SK-N-SH (cell line): Measurements from ENCODE around the gene TFAP2C. TPM values are rescaled to one million over a fixed set of nuclear protein-coding genes. Genes with fewer than 3 reads are reported as not detected.
"Not testable (repeated sequence)": the region's sequence is repeated elsewhere in the genome, so short reads cannot be mapped to it uniquely, and the experiment has no call there.

ENCODE experiments used
- CTCF ChIA-PET: fragments of 300-600, 350-600 bp; formaldehyde crosslinking; extraction: SDS; loops from one replicate; lab custom pipeline; 2021; lab: Yijun Ruan, JAX
- POLR2A ChIA-PET: fragments of 350-600 bp; sonication (Branson Sonifier 250); formaldehyde crosslinking; extraction: SDS; loops from one replicate; lab custom pipeline; 2020; ENCODE audit warnings: antibody characterized with exemption, inconsistent platforms; lab: Yijun Ruan, JAX
- DNase-seq: peaks from one replicate; pipeline ENCODE4 v3.0.0; 2012
- H2AFZ ChIP-seq: fragments of 200-600 bp; sonication (generic); 2 replicates; pipeline ENCODE4 v1.8.1; 2016; ENCODE audit warnings: antibody characterized with exemption, mild to moderate bottlenecking, low read depth
- H3F3A ChIP-seq: fragments of 200-600 bp; sonication (generic); replicated peaks from 2 replicates; pipeline ENCODE3; 2016; ENCODE audit warnings: antibody characterized with exemption, mild to moderate bottlenecking; ENCODE audit not compliant: insufficient read depth
- H3K27ac ChIP-seq, 2 experiments: fragments of 200-500 bp in 1 of 2; fragments of 200-600 bp in 1 of 2; sonication (Bioruptor generic) in 1 of 2; sonication (generic), shearing (Covaris generic) in 1 of 2; 2 replicates each; pipeline versions ENCODE4 v1.5.1 to v1.6.1; 2014 to 2016; ENCODE audit warnings: low read depth in 2 of 2, inconsistent platforms in 1 of 2, low read length in 1 of 2, mild to moderate bottlenecking in 1 of 2, mixed read lengths in 1 of 2
- H3K27me3 ChIP-seq: fragments of 200-600 bp; sonication (generic), shearing (Covaris generic); 2 replicates; pipeline ENCODE4 v1.6.1; 2016; ENCODE audit warnings: mixed run types; ENCODE audit not compliant: insufficient read depth
- H3K36me3 ChIP-seq, 2 experiments: fragments of 200-500 bp in 1 of 2; fragments of 200-600 bp in 1 of 2; sonication (Bioruptor generic) in 1 of 2; sonication (generic) in 1 of 2; replicated peaks in 1 of 2; 2 replicates each; pipeline versions ENCODE3 to v1.5.1; 2014 to 2016; ENCODE audit warnings: low read length in 1 of 2, mild to moderate bottlenecking in 1 of 2; ENCODE audit not compliant: insufficient read depth in 2 of 2, control insufficient read depth in 1 of 2
- H3K4me1 ChIP-seq, 2 experiments: fragments of 200-500 bp in 1 of 2; fragments of 200-600 bp in 1 of 2; sonication (Bioruptor generic) in 1 of 2; sonication (generic), shearing (Covaris generic) in 1 of 2; 2 replicates each; pipeline versions ENCODE4 v1.5.1 to v1.6.1; 2014 to 2016; ENCODE audit warnings: low read depth in 1 of 2, low read length in 1 of 2, mixed run types in 1 of 2; ENCODE audit not compliant: insufficient read depth in 2 of 2, control insufficient read depth in 1 of 2
- H3K4me2 ChIP-seq: fragments of 200-600 bp; sonication (generic), shearing (Covaris generic); 2 replicates; pipeline ENCODE4 v1.6.1; 2017; ENCODE audit warnings: mixed run types
- H3K4me3 ChIP-seq, 2 experiments: fragments of 200-500 bp in 1 of 2; fragments of 200-600 bp in 1 of 2; sonication (Bioruptor generic) in 1 of 2; sonication (generic), shearing (Covaris generic) in 1 of 2; 2 replicates each; pipeline versions ENCODE4 v1.5.1 to v1.8.1; 2014 to 2016; ENCODE audit warnings: low read depth in 2 of 2, inconsistent platforms in 1 of 2, low read length in 1 of 2, mild to moderate bottlenecking in 1 of 2, mixed read lengths in 1 of 2, moderate library complexity in 1 of 2
- H3K79me2 ChIP-seq: fragments of 200-600 bp; sonication (generic); 2 replicates; pipeline ENCODE4 v1.8.1; 2017; ENCODE audit warnings: mild to moderate bottlenecking; ENCODE audit not compliant: insufficient read depth
- H3K9ac ChIP-seq: fragments of 200-600 bp; sonication (generic); 2 replicates; pipeline ENCODE4 v1.6.1; 2017; ENCODE audit warnings: mixed run types
- H3K9me2 ChIP-seq: fragments of 200-600 bp; sonication (generic); 2 replicates; pipeline ENCODE4 v1.6.1; 2017; ENCODE audit warnings: mixed run types
- H3K9me3 ChIP-seq: fragments of 200-600 bp; sonication (generic); 2 replicates; pipeline ENCODE4 v1.6.1; 2017; ENCODE audit warnings: mixed run types, mild to moderate bottlenecking, moderate library complexity
- H4K20me1 ChIP-seq: fragments of 200-600 bp; sonication (generic); 2 replicates; pipeline ENCODE4 v1.6.1; 2017; ENCODE audit warnings: mild to moderate bottlenecking, mixed run types; ENCODE audit not compliant: insufficient read depth
- CHD2 ChIP-seq: fragments of 150-350 bp; IDR thresholded peaks from 2 replicates; pipeline ENCODE4 v1.6.1; 2018; ENCODE audit warnings: low read length; ENCODE audit not compliant: partially characterized antibody
- GABPA ChIP-seq: IDR thresholded peaks from 2 replicates; pipeline ENCODE4 v1.4.0; 2012; ENCODE audit warnings: low read depth, mild to moderate bottlenecking
- GATA2 ChIP-seq: sonication (generic); formaldehyde crosslinking; IDR thresholded peaks from 2 replicates; pipeline ENCODE4 v1.5.0; 2020; ENCODE audit warnings: mild to moderate bottlenecking, missing genetic modification reagents
- NFIC ChIP-seq: IDR thresholded peaks from 2 replicates; pipeline ENCODE4 v1.4.0; 2012; ENCODE audit warnings: borderline replicate concordance
- NRF1 ChIP-seq: IDR thresholded peaks from 2 replicates; pipeline ENCODE4 v1.6.1; 2012; ENCODE audit warnings: low read depth, mild to moderate bottlenecking, low read length
- POLR2AphosphoS5 ChIP-seq: IDR thresholded peaks from 2 replicates; pipeline ENCODE4 v1.6.1; 2012; ENCODE audit warnings: low read depth, low read length
- RAD21 ChIP-seq: IDR thresholded peaks from 2 replicates; pipeline ENCODE4 v1.6.1; 2012; ENCODE audit warnings: mild to moderate bottlenecking, low read length
- RFX5 ChIP-seq: IDR thresholded peaks from 2 replicates; pipeline ENCODE4 v1.6.1; 2012; ENCODE audit warnings: mild to moderate bottlenecking, improper control_type of control experiment, low read length
- RXRA ChIP-seq: IDR thresholded peaks from 2 replicates; pipeline ENCODE4 v1.4.0; 2012; ENCODE audit warnings: low read depth, mild to moderate bottlenecking, borderline replicate concordance
- SMC3 ChIP-seq: IDR thresholded peaks from 2 replicates; pipeline ENCODE4 v1.6.1; 2012; ENCODE audit warnings: low read depth, low read length, improper control_type of control experiment
- TAF1 ChIP-seq: IDR thresholded peaks from 2 replicates; pipeline ENCODE4 v1.6.1; 2012; ENCODE audit warnings: low read depth, mild to moderate bottlenecking, low read length, moderate library complexity, borderline replicate concordance
- TEAD4 ChIP-seq: IDR thresholded peaks from 2 replicates; pipeline ENCODE4 v1.4.0; 2012; ENCODE audit warnings: mild to moderate bottlenecking, borderline replicate concordance; ENCODE audit not compliant: insufficient read depth
- YY1 ChIP-seq: IDR thresholded peaks from 2 replicates; pipeline ENCODE4 v1.4.0; 2012; ENCODE audit warnings: low read depth, mild to moderate bottlenecking
- WGBS: methylation state at CpG from one replicate; pipeline ENCODE4 v1.1.6; 2017; ENCODE audit warnings: low lambda C conversion rate; 5-methylcytosine and 5-hydroxymethylcytosine counted together
- polyA plus RNA-seq, 3 experiments: library from polyadenylated mRNA; depleted of rRNA; stranded (reverse); fragments of >200 nt; gene quantifications; 2 replicates each; pipeline ENCODE4 v1.2.3, GENCODE V29; 2012
- TF ChIP-seq, protein P1 (sequence below): IDR thresholded peaks from 2 replicates; pipeline ENCODE4 v1.4.0; 2012; ENCODE audit warnings: low read depth, borderline replicate concordance
- TF ChIP-seq, protein P2 (sequence below): fragments of 150-350 bp; IDR thresholded peaks from 2 replicates; pipeline ENCODE4 v1.6.1; 2016; ENCODE audit warnings: mild to moderate bottlenecking, low read depth, low read length
- TF ChIP-seq, protein P3 (sequence below): fragments of 200-600 bp; sonication (generic); IDR thresholded peaks from 2 replicates; pipeline ENCODE4 v1.6.1; 2017; ENCODE audit warnings: antibody characterized with exemption, mild to moderate bottlenecking, moderate library complexity
- TF ChIP-seq, protein P4 (sequence below): fragments of 150-350 bp; IDR thresholded peaks from 2 replicates; pipeline ENCODE4 v1.6.1; 2017; ENCODE audit warnings: antibody characterized with exemption, low read length, low read depth, borderline replicate concordance

Gene TFAP2C
- polyA plus RNA-seq, 1 of the 3 experiments (the other 2 are of a cell fraction), result not detected

DNA sequence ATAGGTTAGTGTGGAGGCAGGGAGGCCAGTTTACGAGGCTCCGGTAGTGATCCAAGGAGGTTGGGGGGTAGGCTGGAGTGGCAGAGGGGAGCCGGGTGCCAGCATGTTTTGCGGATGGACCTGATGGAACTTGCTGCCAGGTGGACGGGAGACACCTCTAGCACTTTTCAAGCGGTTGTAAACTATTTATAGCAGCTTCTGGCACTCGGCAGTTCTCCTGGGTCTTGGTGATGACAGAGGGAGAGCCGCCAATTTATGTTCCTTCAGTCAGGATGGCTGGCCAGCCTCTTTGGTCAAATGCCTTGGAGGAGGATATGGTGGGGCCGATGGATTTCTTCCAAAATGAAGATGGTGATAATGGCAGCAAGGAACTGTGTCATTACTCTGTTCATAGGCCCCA lies 28.8 kb downstream of the TFAP2C start:
- Histone ChIP-seq H3K36me3 (no peaks in the 10 kb centered on the region), H3K27me3 (peaks cover 7% of the 10 kb centered on the region; the same call in 1 of the 2 replicates)
- no peak for DNase-seq
- TF ChIP-seq NFIC (no peak), SMC3 (no peak), GATA2 (CRISPR knock-in tag) (no peak), POLR2AphosphoS5 (no peak), RFX5 (no peak), TAF1 (no peak), CHD2 (no peak), NRF1 (no peak), RAD21 (no peak), RXRA (no peak), YY1 (no peak), GABPA (no peak), TEAD4 (no peak)
- TF ChIP-seq, protein P1, sequence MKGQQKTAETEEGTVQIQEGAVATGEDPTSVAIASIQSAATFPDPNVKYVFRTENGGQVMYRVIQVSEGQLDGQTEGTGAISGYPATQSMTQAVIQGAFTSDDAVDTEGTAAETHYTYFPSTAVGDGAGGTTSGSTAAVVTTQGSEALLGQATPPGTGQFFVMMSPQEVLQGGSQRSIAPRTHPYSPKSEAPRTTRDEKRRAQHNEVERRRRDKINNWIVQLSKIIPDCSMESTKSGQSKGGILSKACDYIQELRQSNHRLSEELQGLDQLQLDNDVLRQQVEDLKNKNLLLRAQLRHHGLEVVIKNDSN, result no peak
- TF ChIP-seq, protein P2, sequence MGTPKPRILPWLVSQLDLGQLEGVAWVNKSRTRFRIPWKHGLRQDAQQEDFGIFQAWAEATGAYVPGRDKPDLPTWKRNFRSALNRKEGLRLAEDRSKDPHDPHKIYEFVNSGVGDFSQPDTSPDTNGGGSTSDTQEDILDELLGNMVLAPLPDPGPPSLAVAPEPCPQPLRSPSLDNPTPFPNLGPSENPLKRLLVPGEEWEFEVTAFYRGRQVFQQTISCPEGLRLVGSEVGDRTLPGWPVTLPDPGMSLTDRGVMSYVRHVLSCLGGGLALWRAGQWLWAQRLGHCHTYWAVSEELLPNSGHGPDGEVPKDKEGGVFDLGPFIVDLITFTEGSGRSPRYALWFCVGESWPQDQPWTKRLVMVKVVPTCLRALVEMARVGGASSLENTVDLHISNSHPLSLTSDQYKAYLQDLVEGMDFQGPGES, result no peak
- TF ChIP-seq, protein P3, sequence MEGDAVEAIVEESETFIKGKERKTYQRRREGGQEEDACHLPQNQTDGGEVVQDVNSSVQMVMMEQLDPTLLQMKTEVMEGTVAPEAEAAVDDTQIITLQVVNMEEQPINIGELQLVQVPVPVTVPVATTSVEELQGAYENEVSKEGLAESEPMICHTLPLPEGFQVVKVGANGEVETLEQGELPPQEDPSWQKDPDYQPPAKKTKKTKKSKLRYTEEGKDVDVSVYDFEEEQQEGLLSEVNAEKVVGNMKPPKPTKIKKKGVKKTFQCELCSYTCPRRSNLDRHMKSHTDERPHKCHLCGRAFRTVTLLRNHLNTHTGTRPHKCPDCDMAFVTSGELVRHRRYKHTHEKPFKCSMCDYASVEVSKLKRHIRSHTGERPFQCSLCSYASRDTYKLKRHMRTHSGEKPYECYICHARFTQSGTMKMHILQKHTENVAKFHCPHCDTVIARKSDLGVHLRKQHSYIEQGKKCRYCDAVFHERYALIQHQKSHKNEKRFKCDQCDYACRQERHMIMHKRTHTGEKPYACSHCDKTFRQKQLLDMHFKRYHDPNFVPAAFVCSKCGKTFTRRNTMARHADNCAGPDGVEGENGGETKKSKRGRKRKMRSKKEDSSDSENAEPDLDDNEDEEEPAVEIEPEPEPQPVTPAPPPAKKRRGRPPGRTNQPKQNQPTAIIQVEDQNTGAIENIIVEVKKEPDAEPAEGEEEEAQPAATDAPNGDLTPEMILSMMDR, result no peak
- TF ChIP-seq, protein P4, sequence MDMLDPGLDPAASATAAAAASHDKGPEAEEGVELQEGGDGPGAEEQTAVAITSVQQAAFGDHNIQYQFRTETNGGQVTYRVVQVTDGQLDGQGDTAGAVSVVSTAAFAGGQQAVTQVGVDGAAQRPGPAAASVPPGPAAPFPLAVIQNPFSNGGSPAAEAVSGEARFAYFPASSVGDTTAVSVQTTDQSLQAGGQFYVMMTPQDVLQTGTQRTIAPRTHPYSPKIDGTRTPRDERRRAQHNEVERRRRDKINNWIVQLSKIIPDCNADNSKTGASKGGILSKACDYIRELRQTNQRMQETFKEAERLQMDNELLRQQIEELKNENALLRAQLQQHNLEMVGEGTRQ, result no peak
- TF ChIP-seq, all 33 proteins: peak for 0
- ChIA-PET POLR2A (no interaction called here), CTCF (no interaction called here)
- WGBS, result 29% methylated on average over 4 of the region's 9 CpGs
- Histone ChIP-seq H3K9me3 (no peaks in the 10 kb centered on the region), H3K9ac (no peak overlapping the region), H3K27ac (no peak overlapping the region), H3K4me1 (no peaks in the 10 kb centered on the region), H3K4me2 (no peak overlapping the region), H3K9me2 (no peaks in the 10 kb centered on the region), H4K20me1 (no peaks in the 10 kb centered on the region), H3K4me3 (no peak overlapping the region), H3F3A (no peaks in the 10 kb centered on the region), H2AFZ (no peak overlapping the region), H3K79me2 (no peaks in the 10 kb centered on the region)

DNA sequence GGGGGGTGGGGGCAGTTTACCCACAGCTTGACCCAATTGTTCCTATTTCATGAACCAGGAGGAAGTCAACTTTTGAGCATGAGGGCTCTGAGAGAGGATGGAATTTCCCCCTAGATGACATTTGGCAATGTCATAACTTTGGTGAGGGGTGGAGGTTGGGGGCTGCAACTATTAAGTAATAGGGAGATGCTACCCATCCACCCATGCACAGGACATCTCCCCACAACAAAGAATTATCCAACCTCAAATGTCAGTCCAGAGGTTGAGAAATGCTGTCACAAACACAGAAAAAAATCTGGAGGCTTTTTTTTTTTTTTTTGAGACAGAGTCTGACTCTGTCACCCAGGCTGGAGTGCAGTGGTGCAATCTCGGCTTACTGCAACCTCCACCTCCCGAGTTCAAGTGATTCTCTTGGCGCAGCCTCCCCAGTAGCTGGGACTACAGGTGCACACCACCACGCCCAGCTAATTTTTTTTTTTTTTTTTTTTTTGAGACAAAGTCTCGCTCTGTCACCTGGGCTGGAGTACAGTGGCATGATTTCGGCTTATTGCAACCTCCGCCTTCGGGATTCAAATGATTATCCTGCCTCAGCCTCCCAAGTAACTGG lies 29.3 kb downstream of the TFAP2C start:
- H3K9me2 ChIP-seq, CTCF ChIA-PET, H3K9ac ChIP-seq, DNase-seq, H3K4me3 ChIP-seq, H2AFZ ChIP-seq, H3K4me2 ChIP-seq, H3K9me3 ChIP-seq, H3K4me1 ChIP-seq, H3K36me3 ChIP-seq, H3K27me3 ChIP-seq, H3K79me2 ChIP-seq, POLR2A ChIA-PET, H3F3A ChIP-seq, H4K20me1 ChIP-seq, H3K27ac ChIP-seq: not testable (repeated sequence)
- WGBS, result 36% methylated on average over 8 of the region's 8 CpGs
